PC-9 (cell line): ENCODE data around the gene SNRPA1. TPM values are rescaled to one million over a fixed set of nuclear protein-coding genes. Genes with fewer than 3 reads are reported as not detected.

Experiments used
- BruUV-seq: library from RNA; stranded (reverse); fragments of 400-500 nt; replicated peaks from 2 replicates; lab custom pipeline; 2021; lab: Mats Ljungman, UMichigan
- CTCF ChIA-PET: fragments of 300-600 bp; sonication (Branson Sonifier 250); formaldehyde crosslinking; loops from one replicate; lab custom pipeline; 2022; ENCODE audit warnings: antibody characterized with exemption; lab: Charles Lee
- POLR2A ChIA-PET: fragments of 300-600 bp; sonication (Branson Sonifier 250); formaldehyde crosslinking; loops from one replicate; lab custom pipeline; 2022; ENCODE audit warnings: antibody characterized with exemption; ENCODE audit not compliant: unreplicated experiment; lab: Charles Lee
- DNase-seq, 2 experiments: peaks; one replicate each; pipeline versions ENCODE4 v3.0.0 to v3.0.0-alpha.2; 2015 to 2022; ENCODE audit warnings: mixed read lengths in 1 of 2
- H2AFZ ChIP-seq: fragments of 200-600 bp; sonication (generic); 2 replicates; pipeline ENCODE4 v1.8.1; 2017; ENCODE audit warnings: antibody characterized with exemption
- H3F3A ChIP-seq: fragments of 200-600 bp; sonication (generic); 2 replicates; pipeline ENCODE4 v1.8.1; 2017; ENCODE audit warnings: antibody characterized with exemption, mild to moderate bottlenecking, low read depth; ENCODE audit not compliant: insufficient read depth
- H3K27ac ChIP-seq: fragments of 200-600 bp; sonication (generic); 2 replicates; pipeline ENCODE4 v1.6.1; 2016; ENCODE audit warnings: mixed run types
- H3K27me3 ChIP-seq: fragments of 200-600 bp; sonication (generic); 2 replicates; pipeline ENCODE4 v1.6.1; 2016; ENCODE audit warnings: low read depth, mixed run types; ENCODE audit not compliant: insufficient read depth
- H3K36me3 ChIP-seq: fragments of 200-600 bp; sonication (generic); 2 replicates; pipeline ENCODE4 v1.6.1; 2016; ENCODE audit warnings: low read depth, mixed run types
- H3K4me1 ChIP-seq: fragments of 200-600 bp; sonication (generic); replicated peaks from 2 replicates; pipeline ENCODE4 v1.6.1; 2016; ENCODE audit warnings: mixed run types; ENCODE audit not compliant: insufficient read depth
- H3K4me2 ChIP-seq: fragments of 200-600 bp; sonication (generic); 2 replicates; pipeline ENCODE4 v1.6.1; 2017; ENCODE audit warnings: mixed run types
- H3K4me3 ChIP-seq: fragments of 200-600 bp; sonication (generic); 2 replicates; pipeline ENCODE4 v1.6.1; 2016; ENCODE audit warnings: mixed run types
- H3K79me2 ChIP-seq: fragments of 200-600 bp; sonication (generic); 2 replicates; pipeline ENCODE4 v1.6.1; 2017; ENCODE audit warnings: low read depth, mixed run types
- H3K9me2 ChIP-seq: fragments of 200-600 bp; sonication (generic); 2 replicates; pipeline ENCODE4 v1.8.1; 2017; ENCODE audit warnings: mild to moderate bottlenecking; ENCODE audit not compliant: insufficient read depth
- H3K9me3 ChIP-seq: fragments of 200-600 bp; sonication (generic); 2 replicates; pipeline ENCODE4 v1.8.1; 2016; ENCODE audit warnings: low read depth; ENCODE audit not compliant: insufficient read depth
- H4K20me1 ChIP-seq: fragments of 200-600 bp; sonication (generic); 2 replicates; pipeline ENCODE4 v1.8.1; 2017; ENCODE audit not compliant: insufficient read depth
- CTCF ChIP-seq: fragments of 200-600 bp; sonication (generic); conservative IDR thresholded peaks from 2 replicates; pipeline ENCODE4 v1.6.1; 2017; ENCODE audit warnings: mixed run types, antibody characterized with exemption, mild to moderate bottlenecking, moderate library complexity
- EZH2 ChIP-seq: fragments of 200-600 bp; sonication (generic); IDR thresholded peaks from 2 replicates; pipeline ENCODE4 v1.8.0; 2017; ENCODE audit warnings: antibody characterized with exemption, low read depth
- intact Hi-C: fragments of 100-400 bp; cut with micrococcal nuclease; formaldehyde crosslinking; loops from one replicate; pipeline ENCODE4 v1.10.0; 2022; ENCODE audit not compliant: unreplicated experiment
- total RNA-seq: library from RNA; stranded (reverse); gene quantifications from 2 replicates; pipeline ENCODE4 v1.2.3, GENCODE V29; 2021

Gene SNRPA1
- total RNA-seq, 1 experiment from 2014 or later: 95.0 TPM

GRCh38 chr15:101266034-101266433 lies 29.0 kb downstream of the SNRPA1 start:
- TF ChIP-seq CTCF (no peak), EZH2 (no peak)
- ChIA-PET CTCF (no interaction called here), POLR2A (interaction anchor here (0.7 kb wide), 1 partner anchor 7 kb away, joined by 3 read pairs; no protein-coding TSS in a partner anchor)
- Histone ChIP-seq H3K9me3 (no peaks in the 10 kb centered on the region), H3K27ac (no peak overlapping the region), H3K9me2 (no peaks in the 10 kb centered on the region), H3F3A (no peaks in the 10 kb centered on the region; the same call in 1 of the 2 replicates), H3K4me3 (no peak overlapping the region), H2AFZ (no peak overlapping the region), H4K20me1 (no peaks in the 10 kb centered on the region), H3K27me3 (no peaks in the 10 kb centered on the region), H3K79me2 (no peaks in the 10 kb centered on the region), H3K4me1 (no peaks in the 10 kb centered on the region), H3K36me3 (0 out of 2 replicates have a peak, but pooled peaks cover 2% of the 10 kb centered on the region), H3K4me2 (no peak overlapping the region)
- no peak for DNase-seq
- BruUV-seq: no TSS peak
- intact Hi-C loops: no loop called here

GRCh38 chr15:101264911-101265641 lies 30.0 kb downstream of the SNRPA1 start:
- Histone ChIP-seq H3K79me2 (no peaks in the 10 kb centered on the region), H3K27ac (no peak overlapping the region), H3K4me1 (no peaks in the 10 kb centered on the region), H3K9me3 (no peaks in the 10 kb centered on the region; the same call in 1 of the 2 replicates), H3F3A (no peaks in the 10 kb centered on the region; the same call in 1 of the 2 replicates), H2AFZ (no peak overlapping the region), H3K36me3 (no peaks in the 10 kb centered on the region), H4K20me1 (no peaks in the 10 kb centered on the region), H3K4me3 (no peak overlapping the region), H3K4me2 (no peak overlapping the region), H3K27me3 (peaks cover 8% of the 10 kb centered on the region), H3K9me2 (no peaks in the 10 kb centered on the region)
- BruUV-seq: no TSS peak
- DNase-seq: no peak
- ChIA-PET POLR2A (interaction anchor here (0.7 kb wide), 1 partner anchor 8 kb away, joined by 3 read pairs; no protein-coding TSS in a partner anchor), CTCF (interaction anchor here (0.6 kb wide), 1 partner anchor 253 kb away, joined by 3 read pairs; no protein-coding TSS in a partner anchor)
- TF ChIP-seq CTCF (no peak), EZH2 (no peak)
- intact Hi-C loops: no loop called here

- intact Hi-C loops: no loop called here
- Histone ChIP-seq H3K9me3 (no peaks in the 10 kb centered on the region; the same call in 1 of the 2 replicates), H3K9me2 (no peaks in the 10 kb centered on the region), H3K36me3 (no peaks in the 10 kb centered on the region), H4K20me1 (no peaks in the 10 kb centered on the region), H3K4me1 (no peaks in the 10 kb centered on the region), H3F3A (no peaks in the 10 kb centered on the region; the same call in 1 of the 2 replicates), H3K4me2 (no peak overlapping the region), H3K27ac (no peak overlapping the region), H2AFZ (no peak overlapping the region), H3K79me2 (no peaks in the 10 kb centered on the region), H3K4me3 (no peak overlapping the region), H3K27me3 (peaks cover 11% of the 10 kb centered on the region)
- TF ChIP-seq EZH2: no peak
- TF ChIP-seq CTCF: no peak
- CTCF ChIA-PET: no interaction called here
- DNase-seq: no peak
- BruUV-seq: no TSS peak
- POLR2A ChIA-PET: no interaction called here
Measured at GRCh38 chr15:101264011-101264410, 31.0 kb downstream of the SNRPA1 start.
